PFSK-1 (cell line): ENCODE measurements around the gene FGA.

ENCODE experiments used
- REST ChIP-seq, 2 experiments: IDR thresholded peaks; 2 replicates each; pipeline versions ENCODE4 v1.6.1 to v1.8.0; 2011 to 2012; ENCODE audit warnings: low read depth in 2 of 2, low read length in 2 of 2, control low read depth in 1 of 2, inconsistent platforms in 1 of 2, mild to moderate bottlenecking in 1 of 2, moderate library complexity in 1 of 2; ENCODE audit not compliant: insufficient read depth in 1 of 2
- SIN3A ChIP-seq: IDR thresholded peaks from 2 replicates; pipeline ENCODE4 v1.6.1; 2012; ENCODE audit warnings: mild to moderate bottlenecking, low read length, moderate library complexity, borderline replicate concordance; ENCODE audit not compliant: insufficient read depth
- TAF1 ChIP-seq: IDR thresholded peaks from 2 replicates; pipeline ENCODE4 v1.6.1; 2012; ENCODE audit warnings: low read length, control low read depth, borderline replicate concordance; ENCODE audit not compliant: insufficient read depth

- TF ChIP-seq SIN3A, result no peak
- TF ChIP-seq REST (IDR thresholded peaks at IDR 0.05; ENCODE audit: insufficient read depth in 1 of 2, low read depth in 2 of 2, low read length in 2 of 2), result no peak
- TF ChIP-seq TAF1, result no peak
Measured at GRCh38 chr4:154630324-154630723, 39.8 kb upstream of the FGA start.
